ENCODE results near the gene CEMIP. TPM values are rescaled to one million over a fixed set of nuclear protein-coding genes. Genes with fewer than 3 reads are reported as not detected.
A peak's percentile ranks its signal among the peaks of the same experiment; 100 is the strongest.

The CEMIP gene
- polyA plus RNA-seq, 1 donor (not counting 4 experiments of a cell fraction or from before 2014, with no cell fraction given) = 2.3 TPM

GRCh38 chr15:80777137-80777536 lies 2.0 kb upstream of the CEMIP start:
- Histone ChIP-seq H2AFZ (ENCODE audit: control insufficient read depth, low read length) (no peak overlapping the region), H3K4me1 (ENCODE audit: control insufficient read depth, extremely low read depth, insufficient read depth, low read length) (peaks cover 35% of the 10 kb centered on the region), H3K36me3 (ENCODE audit: control insufficient read depth in 2 of 2, extremely low read depth in 1 of 2, insufficient read depth in 2 of 2, low read length in 2 of 2) (no peaks in the 10 kb centered on the region), H3K9me1 (ENCODE audit: control insufficient read depth, extremely low read depth, insufficient read depth, low read length) (no peaks in the 10 kb centered on the region), H3K9ac (ENCODE audit: control insufficient read depth, extremely low read depth, insufficient read depth, low read length) (no peak overlapping the region), H3K4me2 (ENCODE audit: control insufficient read depth, extremely low read depth, insufficient read depth, low read depth, low read length) (peak overlapping the region; percentile 45), H3K4me3 (ENCODE audit: control insufficient read depth in 2 of 3, extremely low read depth in 1 of 3, insufficient read depth in 2 of 3, low read depth in 1 of 3, low read length in 3 of 3) (no peak overlapping the region), H4K20me1 (ENCODE audit: control insufficient read depth, extremely low read depth, insufficient read depth, low read length) (no peaks in the 10 kb centered on the region), H3K79me2 (ENCODE audit: control insufficient read depth, insufficient read depth, low read length) (no peaks in the 10 kb centered on the region), H3K27ac (ENCODE audit: control insufficient read depth, insufficient read depth, low read length) (peak overlapping the region; percentile 16), H3K27me3 (ENCODE audit: control insufficient read depth, extremely low read depth, insufficient read depth, low read length) (peaks cover 15% of the 10 kb centered on the region), H3K9me3 (ENCODE audit: control insufficient read depth, low read depth, low read length) (no peaks in the 10 kb centered on the region)
- FAIRE-seq (peak; percentile 5), DNase-seq (ENCODE audit: low read depth, low spot score) (no peak)
- dilution Hi-C loops (cut with MboI; ENCODE audit: extremely low pct_ligation_motif_present, low sequenced_read_pairs) = no loop called here
- no peak for TF ChIP-seq CTCF (optimal IDR thresholded peaks at IDR 0.05 in 1 of 3, IDR thresholded peaks at IDR 0.05 in 1 of 3, conservative IDR thresholded peaks at IDR 0.05 in 1 of 3; ENCODE audit: extremely low read depth in 1 of 3, insufficient read depth in 2 of 3, low read length in 3 of 3)
- TF ChIP-seq EZH2 (IDR thresholded peaks at IDR 0.05; ENCODE audit: low read length) = no peak

GRCh38 chr15:80777826-80778620 lies 1.1 kb upstream of the CEMIP start:
- Histone ChIP-seq H3K4me3 (ENCODE audit: control insufficient read depth in 2 of 3, extremely low read depth in 1 of 3, insufficient read depth in 2 of 3, low read depth in 1 of 3, low read length in 3 of 3) (no peak overlapping the region), H3K79me2 (ENCODE audit: control insufficient read depth, insufficient read depth, low read length) (no peaks in the 10 kb centered on the region), H3K4me1 (ENCODE audit: control insufficient read depth, extremely low read depth, insufficient read depth, low read length) (peaks cover 35% of the 10 kb centered on the region), H3K9ac (ENCODE audit: control insufficient read depth, extremely low read depth, insufficient read depth, low read length) (no peak overlapping the region), H3K4me2 (ENCODE audit: control insufficient read depth, extremely low read depth, insufficient read depth, low read depth, low read length) (peak overlapping the region; percentile 95), H2AFZ (ENCODE audit: control insufficient read depth, low read length) (no peak overlapping the region), H3K27ac (ENCODE audit: control insufficient read depth, insufficient read depth, low read length) (peak overlapping the region; percentile 16), H3K9me1 (ENCODE audit: control insufficient read depth, extremely low read depth, insufficient read depth, low read length) (no peaks in the 10 kb centered on the region), H4K20me1 (ENCODE audit: control insufficient read depth, extremely low read depth, insufficient read depth, low read length) (no peaks in the 10 kb centered on the region), H3K9me3 (ENCODE audit: control insufficient read depth, low read depth, low read length) (no peaks in the 10 kb centered on the region), H3K36me3 (ENCODE audit: control insufficient read depth in 2 of 2, extremely low read depth in 1 of 2, insufficient read depth in 2 of 2, low read length in 2 of 2) (no peaks in the 10 kb centered on the region), H3K27me3 (ENCODE audit: control insufficient read depth, extremely low read depth, insufficient read depth, low read length) (peaks cover 15% of the 10 kb centered on the region)
- no peak for DNase-seq (ENCODE audit: low read depth, low spot score)
- TF ChIP-seq CTCF (optimal IDR thresholded peaks at IDR 0.05 in 1 of 3, IDR thresholded peaks at IDR 0.05 in 1 of 3, conservative IDR thresholded peaks at IDR 0.05 in 1 of 3; ENCODE audit: extremely low read depth in 1 of 3, insufficient read depth in 2 of 3, low read length in 3 of 3) (no peak), EZH2 (IDR thresholded peaks at IDR 0.05; ENCODE audit: low read length) (no peak)
- dilution Hi-C loops (cut with MboI; ENCODE audit: extremely low pct_ligation_motif_present, low sequenced_read_pairs) = no loop called here
- peak; percentile 67 for FAIRE-seq

Measured in keratinocyte (primary cell).